Right lobe of liver (tissue), 6 donors: Measurements from ENCODE around the gene EYA2. TPM values are rescaled to one million over a fixed set of nuclear protein-coding genes. Genes with fewer than 3 reads are reported as not detected.

ENCODE experiments used
- ATAC-seq, 4 donors: fragments of 200-7000 bp; cut with Tn5 transposase; one replicate each; pipeline ENCODE4 v1.9.1; 2020; ENCODE audit warnings: mild to moderate bottlenecking in 4 of 4, moderate library complexity in 4 of 4
- DNase-seq, 3 donors: peaks; one replicate each; pipeline ENCODE4 v3.0.0-alpha.2; 2020
- H3K27ac ChIP-seq, 3 donors: fragments of 200-600 bp; one replicate each; pipeline ENCODE4 v1.8.0; 2022
- H3K27me3 ChIP-seq, 2 donors: fragments of 200-600 bp; one replicate each; pipeline ENCODE4 v1.8.0; 2022
- H3K36me3 ChIP-seq, 4 donors: fragments of 200-600 bp; sonication (generic) in 1 of 4; one replicate each; pipeline versions ENCODE4 v1.5.1 to v1.8.0; 2017 to 2022; ENCODE audit warnings: control low read depth in 1 of 4
- H3K4me1 ChIP-seq, 4 donors: fragments of 200-600 bp; sonication (generic) in 1 of 4; one replicate each; pipeline versions ENCODE4 v1.5.1 to v1.8.0; 2017 to 2022; ENCODE audit warnings: control low read depth in 1 of 4
- H3K4me3 ChIP-seq, 3 donors: fragments of 200-600 bp; one replicate each; pipeline ENCODE4 v1.8.0; 2022
- H3K9me3 ChIP-seq, 4 donors: fragments of 200-600 bp; sonication (generic) in 1 of 4; one replicate each; pipeline versions ENCODE4 v1.5.1 to v1.8.0; 2017 to 2022; ENCODE audit warnings: control low read depth in 1 of 4
- CTCF ChIP-seq, 4 donors: fragments of 200-600 bp in 3 of 4; fragments of 450-650 bp in 1 of 4; IDR thresholded peaks; one replicate each; pipeline versions ENCODE4 v1.5.1 to v1.8.0; 2016 to 2022; ENCODE audit warnings: antibody characterized with exemption in 4 of 4, mild to moderate bottlenecking in 2 of 4
- POLR2A ChIP-seq: fragments of 450-650 bp; IDR thresholded peaks from one replicate; pipeline ENCODE4 v1.6.1; 2017; ENCODE audit warnings: antibody characterized with exemption, mild to moderate bottlenecking
- WGBS: methylation state at CpG from one replicate; pipeline ENCODE4 v1.1.6; 2018; ENCODE audit warnings: low coverage, low lambda C conversion rate; ENCODE audit not compliant: insufficient coverage; ENCODE audit errors: missing lambda C conversion rate; 5-methylcytosine and 5-hydroxymethylcytosine counted together
- intact Hi-C, 2 donors: fragments of 100-400 bp; cut with DNase I; formaldehyde crosslinking; loops; one replicate each; pipeline versions ENCODE4 v1.11.2 to v1.14.1; 2022
- total RNA-seq, 6 experiments: library from RNA; depleted of rRNA in 2 of 6; stranded (reverse); fragments of >200 nt in 2 of 6; fragmentation: NEBNext Ultra II Directional in 3 of 6; extraction: Animal tissue kit (Norgen Biotek cat#: 25700) in 3 of 6; gene quantifications; one replicate each; pipeline versions ENCODE4 v1.1.0 to v1.2.4, GENCODE V29; 2016 to 2023
- donor health status: DM: no; HTN: yes; CAD: no.
- donor health status: DM: no; HTN: no; CAD: no.
- donor health status: DM: no; HTN: no; CAD: no.
- donor health status: DM: no; HTN: yes; CAD: no.
- donor health status: DM: no; HTN: yes; CAD: no.

EYA2 gene
- total RNA-seq, 6 experiments from 2014 or later, result 0.12 to 3.0 (median 0.49) TPM

GRCh38 chr20:47152068-47152467 is 257.4 kb downstream of the EYA2 start:
- ATAC-seq (no peak), DNase-seq (no peak)
- no peak overlapping the region for H3K27ac ChIP-seq
- intact Hi-C loops, result loop anchor here (5.0 to 10.0 kb wide), 2 partner anchors 377 to 395 kb away; no protein-coding TSS in a partner anchor
- 33% methylated on average over 4 of the region's 4 CpGs for WGBS
- H3K9me3 ChIP-seq, result no peaks in the 10 kb centered on the region
- TF ChIP-seq POLR2A, result no peak
- TF ChIP-seq CTCF (IDR thresholded peaks at IDR 0.05), result no peak
- no peaks in the 10 kb centered on the region for H3K27me3 ChIP-seq
- no peaks in the 10 kb centered on the region for H3K4me1 ChIP-seq
- no peak overlapping the region for H3K4me3 ChIP-seq
- no peaks in the 10 kb centered on the region for H3K36me3 ChIP-seq

- intact Hi-C loops, result loop anchor here (5.0 to 10.0 kb wide), 2 partner anchors 379 to 397 kb away; no protein-coding TSS in a partner anchor
- no peaks in the 10 kb centered on the region for H3K36me3 ChIP-seq
- no peak overlapping the region for H3K4me3 ChIP-seq
- no peaks in the 10 kb centered on the region for H3K27me3 ChIP-seq
- no peak for ATAC-seq
- 25% methylated on average over 2 of the region's 2 CpGs for WGBS
- no peak for TF ChIP-seq POLR2A
- TF ChIP-seq CTCF (IDR thresholded peaks at IDR 0.05), result no peak
- no peak overlapping the region for H3K27ac ChIP-seq
- no peaks in the 10 kb centered on the region for H3K4me1 ChIP-seq
- H3K9me3 ChIP-seq, result no peaks in the 10 kb centered on the region
- DNase-seq, result no peak
These were observed 259.4 kb downstream of the EYA2 start for GRCh38 chr20:47154089-47154488.

GRCh38 chr20:47156301-47157137 is 261.9 kb downstream of the EYA2 start:
- H3K4me1 ChIP-seq, result no peaks in the 10 kb centered on the region
- no peaks in the 10 kb centered on the region for H3K36me3 ChIP-seq
- ATAC-seq (no peak), DNase-seq (no peak)
- no peak overlapping the region for H3K27ac ChIP-seq
- TF ChIP-seq POLR2A, result no peak
- no peak for TF ChIP-seq CTCF (IDR thresholded peaks at IDR 0.05)
- 57% methylated on average over 5 of the region's 10 CpGs for WGBS
- intact Hi-C loops, result loop anchor here in 1 of 2 donors (10.0 kb wide), 1 partner anchor 382 kb away; no protein-coding TSS in a partner anchor
- no peak overlapping the region for H3K4me3 ChIP-seq
- H3K9me3 ChIP-seq, result no peaks in the 10 kb centered on the region
- H3K27me3 ChIP-seq, result no peaks in the 10 kb centered on the region

GRCh38 chr20:47159166-47159565 is 264.5 kb downstream of the EYA2 start:
- Histone ChIP-seq H3K4me1 (no peaks in the 10 kb centered on the region), H3K9me3 (no peaks in the 10 kb centered on the region), H3K36me3 (no peaks in the 10 kb centered on the region), H3K4me3 (no peak overlapping the region), H3K27ac (no peak overlapping the region), H3K27me3 (no peaks in the 10 kb centered on the region)
- DNase-seq (no peak), ATAC-seq (no peak)
- intact Hi-C loops, result loop anchor here in 1 of 2 donors (10.0 kb wide), 1 partner anchor 384 kb away; no protein-coding TSS in a partner anchor
- WGBS, result 75% methylated on average over 5 of the region's 5 CpGs
- no peak for TF ChIP-seq POLR2A
- TF ChIP-seq CTCF (IDR thresholded peaks at IDR 0.05), result no peak
